ENCODE measurements around the gene VOPP1.
"Not testable (repeated sequence)": the region's sequence is repeated elsewhere in the genome, so short reads cannot be mapped to it uniquely, and the experiment has no call there.

The VOPP1 gene

DNA sequence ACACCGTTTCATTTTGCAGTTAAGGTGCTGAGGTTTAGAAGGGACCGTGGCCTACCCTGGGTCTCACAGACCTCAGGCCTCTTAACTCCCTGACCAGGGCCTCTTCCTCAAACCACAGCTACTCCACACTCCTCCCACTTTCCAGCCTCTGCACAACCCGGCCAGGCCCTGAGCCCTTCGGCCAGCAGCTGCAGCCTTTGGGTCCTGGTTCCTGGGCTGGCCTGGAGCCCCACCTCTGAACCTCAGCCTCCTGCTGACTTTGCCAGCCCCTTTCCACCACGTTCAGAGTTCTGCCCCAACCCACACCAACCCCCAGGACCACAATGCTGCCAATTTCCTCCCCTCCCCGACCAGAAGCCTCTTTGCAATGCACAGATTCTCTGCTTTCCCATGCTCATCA, 84.1 kb downstream of the VOPP1 start:
- no peak for DNase-seq (ENCODE audit: low read depth)

DNA sequence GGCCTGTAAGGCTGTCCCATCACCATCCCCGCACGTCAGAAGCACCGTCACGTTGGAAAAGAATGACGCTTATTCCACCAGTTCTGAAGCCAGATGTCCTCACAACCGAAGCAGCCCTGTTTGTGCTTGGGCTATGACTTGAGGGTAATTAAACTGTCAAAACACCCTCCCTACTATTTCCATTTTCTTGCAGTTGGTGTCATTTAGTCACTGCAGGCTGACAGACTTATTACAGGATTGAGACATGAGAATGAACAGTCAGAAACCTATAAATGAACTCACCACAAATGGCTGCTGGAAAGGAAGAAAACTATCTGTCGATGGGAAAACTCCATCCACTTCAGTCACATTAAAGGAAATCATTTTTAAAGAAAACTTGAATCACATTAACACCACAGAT, 85.3 kb downstream of the VOPP1 start:
- no peak for DNase-seq (ENCODE audit: low read depth)

DNA sequence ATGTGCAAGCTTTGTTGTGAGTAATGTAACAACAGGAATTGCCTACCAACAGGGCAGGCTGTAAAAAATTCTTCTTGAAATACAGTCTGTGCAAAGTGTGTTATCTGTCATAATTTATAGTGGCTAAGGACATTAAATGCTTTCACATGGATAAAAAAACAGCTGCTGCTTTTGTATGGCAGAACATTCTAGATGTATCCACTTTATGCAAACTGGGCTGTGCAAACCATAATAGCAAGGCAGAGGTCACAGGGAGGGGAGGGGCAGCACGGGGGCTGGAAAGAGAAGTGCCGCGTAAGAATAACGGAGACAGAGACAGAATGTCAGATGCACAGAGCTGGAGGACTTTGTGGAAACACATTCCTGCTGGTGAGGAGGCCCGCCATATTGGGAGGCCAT, 86.1 kb downstream of the VOPP1 start:
- no peak for DNase-seq (ENCODE audit: low read depth)

DNA sequence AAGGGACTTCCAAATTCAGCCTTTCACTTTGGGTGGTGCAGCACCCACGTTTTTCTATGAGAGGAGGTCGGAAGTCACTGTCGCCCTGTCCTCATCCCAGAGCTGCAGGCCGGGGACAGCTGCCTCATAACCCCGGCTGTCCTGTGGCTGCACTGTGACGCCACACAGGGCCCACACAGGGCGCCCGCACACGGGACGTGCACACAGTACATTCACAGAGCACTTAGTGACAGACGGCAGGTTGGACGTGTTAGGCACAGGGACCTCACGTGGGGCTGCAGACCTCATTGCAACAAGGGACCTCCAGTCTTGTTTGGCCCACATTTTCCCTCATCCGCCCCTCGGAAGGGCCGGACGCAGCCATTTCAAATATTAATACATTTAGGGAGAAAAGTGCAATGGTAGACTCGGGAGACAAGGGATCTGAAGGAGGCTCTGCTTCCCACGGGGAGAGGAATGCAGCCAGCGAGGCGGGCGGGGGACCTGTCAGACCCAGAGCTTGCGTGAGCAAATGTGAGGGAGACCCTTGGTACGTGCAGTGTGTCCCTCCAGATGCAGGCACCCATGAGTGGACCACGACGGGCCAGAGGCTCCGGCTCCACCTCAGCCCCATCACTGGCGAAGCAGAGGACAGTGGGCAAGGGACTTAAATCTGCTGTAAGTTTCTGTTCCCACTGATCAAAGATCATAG, 86.7 kb downstream of the VOPP1 start:
- DNase-seq (ENCODE audit: low read depth): no peak

DNA sequence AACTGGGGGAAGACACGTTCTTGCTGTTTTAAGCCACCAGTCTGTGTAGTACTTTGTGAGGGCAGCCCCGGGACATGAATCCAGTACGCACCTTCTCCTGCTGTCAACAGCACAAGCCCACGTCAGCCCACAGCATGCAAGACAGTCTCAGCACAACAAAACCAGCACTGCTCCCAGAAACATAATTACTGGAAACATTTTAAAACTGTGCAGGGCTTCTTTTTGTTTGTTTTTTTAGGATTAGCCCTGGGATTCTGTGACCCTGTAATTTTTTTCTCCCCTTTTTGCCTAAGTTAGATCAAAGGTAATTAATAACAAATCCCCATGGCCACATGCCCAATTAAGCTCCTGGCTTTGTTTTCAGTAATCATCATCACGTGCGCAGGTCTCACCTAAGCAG, 87.5 kb downstream of the VOPP1 start:
- no peak for DNase-seq (ENCODE audit: low read depth)

DNA sequence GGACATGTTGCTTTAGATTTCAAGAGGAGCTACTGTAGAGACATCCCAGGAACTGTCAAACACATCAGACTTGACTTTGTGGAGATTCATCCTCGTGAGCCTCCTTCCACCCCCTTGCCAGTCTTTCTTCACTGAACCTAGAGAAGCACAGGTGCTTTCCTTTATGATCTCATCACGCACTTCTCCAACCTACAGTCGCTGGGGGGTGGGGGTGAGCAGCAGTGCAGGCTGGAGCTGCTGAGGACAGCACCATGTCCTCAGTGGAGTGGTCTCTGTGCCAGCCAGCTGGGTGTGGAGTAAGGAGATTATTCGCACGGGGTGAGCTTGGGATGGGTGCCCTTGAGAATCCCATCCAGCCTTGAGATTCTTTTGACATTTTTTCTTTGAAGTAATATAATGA, 88.1 kb downstream of the VOPP1 start:
- no peak for DNase-seq (ENCODE audit: low read depth)

DNA sequence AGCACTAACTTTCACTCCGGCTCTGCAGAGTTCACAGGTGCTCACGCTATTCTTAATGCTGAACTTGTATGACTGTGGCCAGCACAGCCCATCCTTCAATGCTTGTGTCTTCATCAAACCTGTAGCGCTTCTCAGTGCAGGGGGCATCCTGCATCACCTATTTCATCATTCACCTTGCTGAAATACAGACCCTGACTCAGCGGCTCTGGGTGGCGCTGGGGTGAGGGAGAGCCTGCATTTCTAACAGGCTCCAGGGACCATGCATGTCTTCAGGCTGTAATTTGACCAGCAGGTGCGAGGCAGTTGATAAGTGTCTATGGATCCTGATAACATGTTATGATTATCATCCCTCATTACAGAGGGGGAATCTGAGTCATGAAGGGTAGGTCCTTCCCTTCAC, 89.3 kb downstream of the VOPP1 start:
- no peak for DNase-seq (ENCODE audit: low read depth)

DNA sequence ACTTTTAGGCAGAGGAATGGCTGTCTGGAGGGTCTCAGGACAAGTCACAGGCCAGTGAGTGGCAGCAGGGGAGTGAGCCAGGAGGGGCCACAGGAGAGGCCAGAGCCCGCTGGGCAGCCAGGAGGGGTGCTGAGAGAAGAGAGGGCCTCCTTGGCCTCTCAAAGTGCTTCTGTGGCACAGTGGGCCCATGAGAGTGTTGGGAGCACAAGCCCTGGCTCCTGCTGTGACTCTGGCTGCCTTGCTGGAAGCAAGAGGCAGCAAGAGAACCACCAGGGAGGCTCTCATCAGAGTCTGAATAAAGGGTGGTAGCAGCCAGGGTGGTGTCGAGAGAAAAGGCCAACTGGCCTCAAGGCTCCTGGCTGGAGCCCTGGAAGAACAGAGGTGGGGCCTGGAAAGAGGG, 91.1 kb downstream of the VOPP1 start:
- no peak for DNase-seq (ENCODE audit: low read depth)

DNA sequence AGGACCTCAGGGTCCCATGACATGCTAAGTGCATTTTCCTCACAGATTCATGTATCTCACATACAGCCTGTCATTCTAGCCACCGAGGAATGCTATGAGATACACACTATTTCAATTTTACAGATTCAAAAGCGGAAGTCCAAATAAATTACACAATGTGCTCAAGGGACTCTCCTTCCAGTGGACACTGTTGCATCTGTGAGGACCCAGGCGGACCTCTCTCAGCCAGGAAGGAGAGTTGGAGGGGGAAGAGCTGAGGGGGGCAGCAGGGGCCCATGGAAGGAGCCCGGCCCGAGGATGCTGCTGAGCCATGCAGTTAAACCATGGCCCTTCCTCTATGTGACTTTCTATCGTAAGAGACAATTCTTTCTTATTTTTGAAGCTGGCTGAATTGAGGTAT, 93.6 kb downstream of the VOPP1 start:
- DNase-seq (ENCODE audit: low read depth): no peak

DNA sequence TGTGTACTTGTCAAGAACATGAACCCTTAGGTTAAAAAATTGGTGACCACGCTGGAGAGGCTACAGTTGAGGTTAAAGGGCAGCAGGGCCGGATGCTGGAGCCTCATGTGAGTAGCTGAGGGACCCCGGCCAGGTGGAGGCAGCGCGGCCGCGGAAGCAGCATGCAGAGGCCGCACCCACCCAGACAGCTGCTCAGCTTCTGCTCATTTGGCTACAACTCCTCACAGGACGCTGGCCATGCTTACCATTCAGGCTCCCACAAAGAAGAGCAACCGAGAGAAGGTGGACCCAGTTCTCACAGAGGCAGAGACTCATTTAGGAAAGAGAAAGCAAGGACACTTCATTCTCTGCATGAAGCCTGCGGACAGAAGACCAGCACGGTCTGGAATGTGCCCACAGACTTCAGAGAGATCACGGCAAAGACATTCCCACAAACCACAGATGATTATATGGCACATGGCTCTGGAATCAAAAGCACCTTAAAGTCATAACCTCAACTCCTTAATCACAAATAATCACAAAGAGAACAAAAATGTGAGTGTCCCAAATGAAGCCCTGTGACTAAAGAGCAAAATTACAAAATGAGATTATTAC, 94.4 kb downstream of the VOPP1 start:
- no peak for DNase-seq (ENCODE audit: low read depth)

DNA sequence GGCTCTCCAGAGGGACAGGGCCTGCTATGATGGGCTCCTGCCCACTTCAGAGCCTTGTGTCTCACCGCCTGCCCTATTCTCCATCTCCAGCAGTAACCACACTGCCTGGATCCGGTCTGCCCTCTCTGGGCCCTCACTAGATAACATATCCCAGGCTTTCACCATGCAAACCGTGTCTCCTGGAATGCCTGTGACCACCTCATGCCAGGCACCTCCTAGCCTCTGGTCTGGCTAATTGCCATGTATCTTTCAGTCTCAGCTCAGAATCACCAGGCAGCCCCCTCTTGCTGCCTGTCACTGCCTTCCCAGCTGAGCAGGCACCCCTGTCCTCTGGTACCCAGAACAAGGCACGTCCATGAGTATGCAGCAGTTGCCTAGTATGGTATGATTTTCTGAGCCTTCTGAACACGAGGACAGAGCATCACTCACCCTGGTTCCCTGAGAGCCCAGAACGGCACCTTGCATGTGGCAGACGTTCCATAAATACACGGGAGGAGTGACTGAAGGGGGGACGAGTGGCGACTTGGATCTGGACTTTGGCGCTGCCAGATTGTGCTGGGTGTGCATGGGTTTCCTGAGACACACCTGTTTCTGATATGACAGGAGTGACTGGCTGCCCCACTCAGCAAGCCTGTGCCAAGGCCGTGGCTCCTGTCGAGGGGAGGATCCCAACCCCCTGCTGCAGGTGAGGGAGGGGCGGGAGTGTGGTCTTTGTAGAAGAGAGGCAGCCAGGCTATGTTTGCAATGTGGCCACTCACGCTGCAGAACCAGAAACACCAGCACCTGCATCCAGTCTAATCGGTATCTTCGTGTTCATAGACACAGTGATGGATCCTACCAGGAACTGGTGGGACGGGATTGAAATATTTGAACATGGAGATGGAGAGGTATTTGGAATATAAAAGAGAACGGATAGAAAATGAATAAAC, 95.2 kb downstream of the VOPP1 start:
- DNase-seq (ENCODE audit: low read depth): no peak

DNA sequence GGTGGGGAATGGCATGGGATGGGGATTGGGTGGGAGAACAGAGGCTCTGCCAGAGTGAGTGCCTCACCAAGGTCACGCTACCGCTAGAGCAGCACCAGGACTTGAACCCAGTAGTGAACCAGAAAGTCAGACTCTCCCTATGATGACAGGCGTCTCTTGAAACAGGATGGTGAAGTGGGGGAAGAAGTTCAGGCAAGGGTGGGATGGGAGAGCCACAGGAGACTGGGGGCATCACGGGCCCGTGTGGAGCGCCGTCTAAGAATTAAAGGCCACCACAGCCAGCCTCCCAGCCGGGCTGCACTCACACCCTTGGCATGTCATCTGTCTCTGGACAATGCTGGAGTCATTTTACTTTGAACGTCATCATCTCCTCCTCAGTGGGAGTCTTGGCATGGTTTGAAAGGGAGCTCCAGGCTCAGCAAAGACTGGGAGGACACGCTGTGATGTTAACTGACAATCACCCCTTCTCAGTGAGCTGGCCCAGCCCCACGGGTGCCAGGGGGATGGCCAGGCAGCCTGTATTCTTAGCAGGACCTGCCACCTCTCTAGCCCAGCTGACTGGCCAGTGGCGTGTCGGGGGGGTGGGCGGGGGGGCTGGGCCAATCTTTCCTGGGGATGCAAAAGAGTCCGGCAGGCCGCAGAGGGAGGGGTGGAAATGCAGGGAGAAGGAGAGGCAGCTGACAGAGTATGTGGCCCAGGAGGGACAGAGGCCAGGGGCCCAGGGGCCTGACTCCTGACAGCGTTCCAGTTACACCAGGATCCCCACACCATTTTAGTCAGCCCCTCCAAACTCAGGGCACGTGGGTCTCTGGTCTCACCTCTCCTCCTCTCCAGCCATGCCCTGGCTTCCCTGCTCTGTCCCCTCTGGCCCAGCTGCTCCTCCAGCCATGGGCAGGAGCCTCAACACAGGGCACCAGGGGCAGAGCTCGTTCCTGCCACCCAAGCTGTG, 96.2 kb downstream of the VOPP1 start:
- no peak for DNase-seq (ENCODE audit: low read depth)

DNA sequence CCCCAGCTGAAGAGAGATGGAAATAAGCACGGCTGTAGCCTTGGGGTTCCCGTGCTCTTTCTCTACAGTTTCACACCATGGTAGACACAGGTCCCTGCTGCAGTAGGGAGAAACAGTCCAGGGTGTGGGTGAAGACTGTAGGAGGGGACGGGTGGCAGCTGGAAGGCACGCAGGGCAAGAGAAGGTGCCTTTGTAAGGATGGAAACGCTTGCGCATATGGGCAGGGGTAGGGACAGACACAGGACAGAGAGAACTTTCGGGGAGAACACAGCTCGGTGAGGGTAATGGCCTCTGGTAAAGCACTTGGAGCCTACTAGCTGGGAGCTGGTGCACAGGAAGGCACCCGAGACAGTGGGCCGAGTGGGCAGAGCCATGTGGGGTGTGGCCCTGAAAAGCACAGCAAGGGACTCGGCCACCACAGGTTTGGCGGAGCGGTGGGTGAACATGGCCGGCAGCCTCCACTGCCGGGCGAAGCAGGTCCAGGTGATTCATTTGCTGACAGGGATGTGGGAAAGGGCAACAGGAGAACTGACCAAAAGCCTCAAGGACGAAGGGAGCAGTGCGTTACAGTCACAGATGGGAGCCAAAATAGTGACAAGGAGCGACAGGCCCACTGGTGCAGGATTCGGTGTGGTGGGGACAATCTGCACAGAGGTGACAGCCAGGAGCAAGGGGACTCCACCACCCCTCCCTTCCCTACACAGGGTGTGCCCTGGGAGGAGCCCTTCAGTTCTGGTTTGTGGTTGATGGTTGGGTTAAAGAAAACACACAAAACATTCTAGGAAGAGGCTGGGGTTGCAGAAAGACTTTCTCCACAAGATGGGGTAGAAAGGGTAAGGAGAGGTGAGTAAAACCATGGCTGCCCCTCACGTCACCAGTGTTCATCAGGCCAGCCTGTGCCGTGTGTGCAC, 97.1 kb downstream of the VOPP1 start:
- no peak for DNase-seq (ENCODE audit: low read depth)

DNA sequence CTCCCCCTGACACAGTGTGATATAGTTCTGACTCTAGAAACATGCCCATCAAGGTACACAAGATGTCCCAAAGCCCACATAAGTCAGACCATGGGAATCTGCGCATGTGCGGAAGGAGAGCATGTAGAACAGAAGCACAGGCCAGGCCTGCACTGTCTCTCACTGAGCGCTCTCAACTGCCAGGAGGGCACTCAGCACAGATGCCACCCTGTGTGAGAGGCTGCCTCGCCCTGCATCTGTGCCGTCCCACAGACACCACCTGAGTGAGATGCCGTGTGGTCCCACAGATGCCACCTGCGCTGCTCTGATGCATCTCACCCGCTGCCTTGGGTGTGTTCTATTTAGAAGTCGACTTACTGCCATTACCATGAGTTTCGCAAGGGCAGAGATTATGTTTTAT, 98.4 kb downstream of the VOPP1 start:
- DNase-seq (ENCODE audit: low read depth): no peak

DNA sequence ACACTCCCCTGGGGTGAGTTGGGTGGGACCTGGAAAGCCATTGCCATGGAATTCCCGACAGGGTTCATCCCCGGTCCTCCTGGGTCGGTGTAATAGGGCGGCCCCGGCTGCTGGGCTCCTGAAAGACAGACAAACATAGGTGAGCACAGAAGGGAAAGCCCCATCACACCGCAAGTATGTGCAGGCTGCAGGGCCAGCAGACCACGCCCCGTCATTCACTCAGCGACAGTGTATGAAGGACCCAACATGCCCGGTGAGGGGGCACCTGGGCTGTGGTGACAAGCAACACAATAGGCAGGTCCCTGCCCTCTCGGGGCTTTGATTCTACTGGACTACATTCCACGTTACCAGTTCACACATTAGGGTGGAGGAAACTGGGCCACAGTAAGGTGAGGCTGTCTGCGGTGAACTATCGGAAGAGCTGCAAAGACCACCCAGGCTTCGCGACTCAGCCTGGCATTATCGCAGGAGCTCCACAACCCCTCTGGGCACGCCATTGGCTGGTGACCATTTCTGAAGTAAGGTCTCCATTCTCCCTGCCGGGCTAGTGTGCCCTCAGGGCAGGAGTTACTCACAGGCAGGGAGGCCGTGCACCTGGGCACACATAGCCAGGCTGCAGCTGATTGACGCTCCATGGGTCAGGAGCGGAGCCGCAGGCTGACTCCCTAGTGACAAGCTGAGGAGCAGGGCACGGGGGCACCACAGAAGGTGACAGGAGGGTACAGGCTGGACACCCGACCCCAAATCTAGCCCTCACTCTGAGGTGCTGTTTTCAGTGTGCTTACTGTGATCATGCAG, 99.2 kb downstream of the VOPP1 start:
- DNase-seq (ENCODE audit: low read depth): no peak

DNA sequence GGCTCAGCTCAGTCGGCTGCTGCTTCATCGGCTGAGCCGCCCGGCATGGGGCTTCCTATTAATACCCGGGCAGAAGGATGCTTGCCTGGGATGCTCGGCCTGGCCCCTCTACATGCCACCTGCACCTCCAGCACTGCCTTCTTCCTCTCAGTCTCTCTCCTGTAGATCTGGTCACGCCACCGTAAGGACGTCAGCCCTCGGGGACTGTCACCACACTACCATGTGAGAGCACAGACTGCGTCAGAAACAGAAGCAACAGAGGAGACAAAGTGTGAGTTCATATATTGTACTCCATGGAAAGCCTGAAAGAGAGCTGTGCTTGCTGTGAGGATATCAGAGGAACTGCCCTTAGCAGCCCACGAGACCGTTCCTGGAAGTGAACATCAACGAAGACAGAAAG, 99.9 kb downstream of the VOPP1 start:
- DNase-seq (ENCODE audit: low read depth): not testable (repeated sequence)

DNA sequence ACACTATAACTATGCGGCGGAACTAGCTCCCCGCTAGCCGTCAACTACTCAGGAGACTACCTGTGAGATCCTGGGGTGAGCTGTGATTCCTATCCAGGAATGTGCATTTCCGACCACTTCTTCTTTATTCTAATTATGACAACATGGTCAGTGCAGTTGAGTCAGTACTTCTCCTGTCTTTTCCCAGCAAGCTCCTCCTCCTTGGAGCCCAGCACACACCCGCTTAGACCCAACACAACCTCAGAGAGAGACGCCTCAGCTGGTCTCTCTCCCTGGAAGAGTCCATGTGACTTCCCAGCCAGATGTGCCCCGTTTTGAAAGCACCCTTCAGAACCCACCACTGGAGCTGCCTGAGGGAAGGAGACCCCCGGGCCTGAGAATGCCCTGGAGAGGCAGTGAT, 100.7 kb downstream of the VOPP1 start:
- not testable (repeated sequence) for DNase-seq (ENCODE audit: low read depth)

DNA sequence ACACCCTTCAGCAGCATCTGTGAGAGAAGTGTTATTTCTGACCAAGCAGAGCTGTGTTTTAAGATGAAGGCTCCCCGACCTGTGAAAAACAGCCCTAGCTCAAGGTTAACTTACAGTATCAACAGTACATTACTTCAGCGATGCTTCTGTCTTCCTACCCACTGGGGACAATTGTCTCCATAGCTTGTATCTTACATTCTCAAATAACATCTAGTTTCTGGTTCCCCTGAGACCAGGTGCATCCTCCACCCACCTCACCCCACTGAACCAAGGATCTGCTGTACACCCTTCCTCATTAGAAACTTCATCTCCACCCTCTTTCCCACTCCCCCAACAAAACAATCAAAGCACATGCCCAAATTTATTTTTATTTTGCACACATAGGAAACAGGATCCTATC, 102.0 kb downstream of the VOPP1 start:
- no peak for DNase-seq (ENCODE audit: low read depth)

DNA sequence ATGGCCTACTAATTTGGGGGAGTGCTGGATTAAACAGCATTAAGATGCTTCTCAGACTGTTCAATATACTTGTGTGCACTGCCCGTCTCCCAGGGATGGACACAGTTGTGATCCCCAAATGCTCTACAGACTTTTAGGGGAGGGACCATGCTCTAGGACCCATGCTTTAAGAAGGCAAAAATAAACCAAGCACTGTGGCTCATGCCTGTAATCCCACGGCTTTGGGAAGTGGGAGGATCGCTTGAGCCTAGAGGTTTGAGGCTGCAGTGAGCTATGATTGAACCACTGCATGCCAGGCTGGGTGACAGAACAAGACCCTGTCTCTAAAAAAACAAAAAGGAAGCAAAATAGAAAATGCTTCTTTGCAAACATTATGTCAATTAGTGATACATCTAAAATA, 102.6 kb downstream of the VOPP1 start:
- no peak for DNase-seq (ENCODE audit: low read depth)

DNA sequence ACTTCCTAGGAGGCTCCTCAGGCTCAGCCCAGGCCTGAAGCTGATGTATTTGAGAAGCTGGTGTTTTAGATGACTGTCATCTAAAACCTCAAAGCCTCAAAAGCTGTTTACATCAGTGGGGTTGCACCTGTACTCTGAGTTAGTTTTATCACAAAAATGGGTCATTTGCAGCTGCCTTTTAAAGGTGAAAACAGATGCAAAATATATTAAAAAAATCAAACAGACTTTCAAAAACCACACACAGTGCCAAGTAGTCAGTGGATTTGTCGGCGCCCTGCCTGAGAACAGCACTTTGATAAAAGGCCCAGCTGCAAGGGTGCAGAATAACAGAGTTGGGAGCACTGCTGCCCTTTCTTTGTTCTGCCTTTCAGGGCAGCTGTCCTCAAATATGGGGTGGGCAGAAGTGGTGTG, 103.0 kb downstream of the VOPP1 start:
- no peak for DNase-seq (ENCODE audit: low read depth)

Data from activated T-cell treated with anti-CD3 and anti-CD28 coated beads for 24 hours (primary cell).